GM20000 (cell line): ENCODE results near the gene NPHP4.

Experiments used
- DNase-seq: peaks from one replicate; pipeline ENCODE4 v3.0.0; 2012; ENCODE audit warnings: low spot score
- CTCF ChIP-seq: IDR thresholded peaks from 2 replicates; pipeline ENCODE4 v1.5.1; 2012; ENCODE audit warnings: mild to moderate bottlenecking, control low read depth; ENCODE audit errors: extremely low read depth, missing control alignments

The NPHP4 gene

GRCh38 chr1:5872886-5873285 lies 119.3 kb downstream of the NPHP4 start:
- no peak for TF ChIP-seq CTCF
- DNase-seq: no peak

GRCh38 chr1:5868931-5869500 lies 123.2 kb downstream of the NPHP4 start:
- no peak for TF ChIP-seq CTCF
- DNase-seq: no peak

GRCh38 chr1:5865774-5866173 lies 126.5 kb downstream of the NPHP4 start:
- DNase-seq: no peak
- TF ChIP-seq CTCF: no peak

- no peak for DNase-seq
- TF ChIP-seq CTCF: no peak
Measured at GRCh38 chr1:5865056-5865455, 127.2 kb downstream of the NPHP4 start.

GRCh38 chr1:5864256-5864655 lies 128.0 kb downstream of the NPHP4 start:
- DNase-seq: no peak
- no peak for TF ChIP-seq CTCF

- DNase-seq: no peak
Measured at GRCh38 chr1:5863238-5863637, 129.0 kb downstream of the NPHP4 start.

More at GRCh38 chr1:5863238-5863637, 129.0 kb downstream of the NPHP4 start:
- TF ChIP-seq CTCF: no peak
